Neural cell (in vitro differentiated cells): ENCODE data around the gene YPEL4. TPM values are rescaled to one million over a fixed set of nuclear protein-coding genes. Genes with fewer than 3 reads are reported as not detected.

Source experiments
- H2AFZ ChIP-seq: fragments of 200-600, 300-800 bp; sonication (generic), shearing (Covaris generic); 2 replicates; pipeline ENCODE4 v1.6.0; 2014; ENCODE audit warnings: low read depth, mild to moderate bottlenecking, antibody characterized with exemption, low read length, moderate library complexity
- H3F3A ChIP-seq: fragments of 200-600 bp; shearing (Covaris generic); 2 replicates; pipeline ENCODE4 v1.6.1; 2016; ENCODE audit warnings: mild to moderate bottlenecking, moderate library complexity, mixed read lengths, antibody characterized with exemption, low read length; ENCODE audit not compliant: insufficient read depth, poor library complexity, severe bottlenecking
- H3K27ac ChIP-seq: fragments of 200-600, 300-800 bp; sonication (generic), shearing (Covaris generic); 2 replicates; pipeline ENCODE4 v1.5.1; 2014; ENCODE audit warnings: mild to moderate bottlenecking, low read length, moderate library complexity
- H3K27me3 ChIP-seq: fragments of 300-800, 200-600 bp; sonication (generic), shearing (Covaris generic); 2 replicates; pipeline ENCODE4 v1.6.0; 2014; ENCODE audit warnings: mild to moderate bottlenecking, low read depth, low read length, moderate library complexity; ENCODE audit not compliant: insufficient read depth
- H3K36me3 ChIP-seq: fragments of 300-800, 200-600 bp; sonication (generic), shearing (Covaris generic); 2 replicates; pipeline ENCODE4 v1.5.1; 2014; ENCODE audit warnings: mild to moderate bottlenecking, antibody characterized with exemption, low read length, moderate library complexity; ENCODE audit not compliant: insufficient read depth
- H3K4me2 ChIP-seq: fragments of 300-800, 200-600 bp; sonication (generic), shearing (Covaris generic); 2 replicates; pipeline ENCODE4 v1.6.0; 2014; ENCODE audit warnings: mild to moderate bottlenecking, low read length
- H3K4me3 ChIP-seq: fragments of 300-800, 200-600 bp; sonication (generic), shearing (Covaris generic); 2 replicates; pipeline ENCODE4 v1.5.1; 2014; ENCODE audit warnings: mild to moderate bottlenecking, low read length, moderate library complexity
- H3K79me2 ChIP-seq: fragments of 200-600 bp; shearing (Covaris generic); replicated peaks from 2 replicates; pipeline ENCODE4 v1.6.0; 2014; ENCODE audit warnings: mild to moderate bottlenecking, low read length, moderate library complexity; ENCODE audit not compliant: insufficient read depth
- H3K9ac ChIP-seq: fragments of 300-800, 200-600 bp; sonication (generic), shearing (Covaris generic); 2 replicates; pipeline ENCODE4 v1.6.1; 2016; ENCODE audit warnings: mild to moderate bottlenecking, low read length, mixed read lengths
- H3K9me2 ChIP-seq: fragments of 200-600 bp; shearing (Covaris generic); 2 replicates; pipeline ENCODE4 v1.6.1; 2016; ENCODE audit warnings: mild to moderate bottlenecking, low read length, mixed read lengths; ENCODE audit not compliant: insufficient read depth
- H3K9me3 ChIP-seq: fragments of 200-600, 300-800 bp; sonication (generic), shearing (Covaris generic); 2 replicates; pipeline ENCODE4 v1.6.1; 2016; ENCODE audit warnings: mild to moderate bottlenecking, mixed run types, low read length, moderate library complexity, mixed read lengths
- H4K20me1 ChIP-seq: fragments of 200-600 bp; shearing (Covaris generic); 2 replicates; pipeline ENCODE4 v1.6.1; 2016; ENCODE audit warnings: mild to moderate bottlenecking, mixed run types; ENCODE audit not compliant: insufficient read depth
- CTCF ChIP-seq: fragments of 450-650 bp; IDR thresholded peaks from 2 replicates; pipeline ENCODE4 v1.5.1; 2014; ENCODE audit warnings: antibody characterized with exemption, mild to moderate bottlenecking, moderate library complexity; ENCODE audit not compliant: poor library complexity, severe bottlenecking
- EP300 ChIP-seq: fragments of 450-650 bp; conservative IDR thresholded peaks from 2 replicates; pipeline ENCODE4 v1.6.1; 2014; ENCODE audit warnings: antibody characterized with exemption, mild to moderate bottlenecking, moderate library complexity; ENCODE audit not compliant: poor library complexity, severe bottlenecking
- EZH2 ChIP-seq: fragments of 200-600, 300-800 bp; shearing (Covaris generic), sonication (generic); IDR thresholded peaks from 2 replicates; pipeline ENCODE4 v1.6.1; 2014; ENCODE audit warnings: antibody characterized with exemption, low read length, borderline replicate concordance, mild to moderate bottlenecking; ENCODE audit not compliant: insufficient read depth, poor library complexity, severe bottlenecking
- MXI1 ChIP-seq: fragments of 450-650 bp; conservative IDR thresholded peaks from 2 replicates; pipeline ENCODE4 v1.6.1; 2014; ENCODE audit warnings: antibody characterized with exemption, mild to moderate bottlenecking; ENCODE audit not compliant: poor library complexity, severe bottlenecking
- POLR2AphosphoS5 ChIP-seq: IDR thresholded peaks from 2 replicates; pipeline ENCODE4 v1.6.1; 2012
- RAD21 ChIP-seq: fragments of 450-650 bp; conservative IDR thresholded peaks from 2 replicates; pipeline ENCODE4 v1.6.1; 2014; ENCODE audit warnings: antibody characterized with exemption, mild to moderate bottlenecking, moderate library complexity
- REST ChIP-seq: IDR thresholded peaks from 2 replicates; pipeline ENCODE4 v1.6.1; 2012; ENCODE audit warnings: borderline replicate concordance
- SMC3 ChIP-seq: fragments of 450-650 bp; conservative IDR thresholded peaks from 2 replicates; pipeline ENCODE4 v1.6.1; 2014; ENCODE audit warnings: antibody characterized with exemption, mild to moderate bottlenecking, moderate library complexity; ENCODE audit not compliant: poor library complexity
- TAF1 ChIP-seq: IDR thresholded peaks from 2 replicates; pipeline ENCODE4 v1.6.1; 2012; ENCODE audit warnings: low read depth
- polyA plus RNA-seq: library from polyadenylated mRNA; depleted of rRNA; stranded (reverse); fragments of >200 nt; gene quantifications from 2 replicates; pipeline ENCODE4 v1.2.3, GENCODE V29; 2014

YPEL4 gene
- polyA plus RNA-seq, 1 donor from 2014 or later, result 18.4 TPM

- H3K9ac ChIP-seq, result no peak overlapping the region
- no peak overlapping the region for H3K4me2 ChIP-seq
- no peaks in the 10 kb centered on the region for H3K9me2 ChIP-seq
- no peaks in the 10 kb centered on the region for H3K36me3 ChIP-seq
- H2AFZ ChIP-seq, result no peak overlapping the region
- no peak overlapping the region for H3K4me3 ChIP-seq
- TF ChIP-seq EP300 (no peak), CTCF (no peak), TAF1 (no peak), REST (no peak), SMC3 (no peak), POLR2AphosphoS5 (no peak), EZH2 (no peak), RAD21 (no peak), MXI1 (no peak)
- no peaks in the 10 kb centered on the region for H3F3A ChIP-seq
- no peak overlapping the region for H3K27ac ChIP-seq
- no peaks in the 10 kb centered on the region for H4K20me1 ChIP-seq
- no peaks in the 10 kb centered on the region for H3K79me2 ChIP-seq
- H3K9me3 ChIP-seq, result no peaks in the 10 kb centered on the region
- no peaks in the 10 kb centered on the region for H3K27me3 ChIP-seq
Measured at GRCh38 chr11:57624864-57625263, 24.8 kb downstream of the YPEL4 start.

- TF ChIP-seq CTCF (no peak), EP300 (no peak), MXI1 (no peak), SMC3 (no peak), RAD21 (no peak), EZH2 (no peak), REST (no peak), TAF1 (no peak), POLR2AphosphoS5 (no peak)
- Histone ChIP-seq H3K27ac (no peak overlapping the region), H3K4me2 (no peak overlapping the region), H4K20me1 (no peaks in the 10 kb centered on the region), H3K4me3 (no peak overlapping the region), H3K27me3 (no peaks in the 10 kb centered on the region), H3F3A (no peaks in the 10 kb centered on the region), H3K9me3 (no peaks in the 10 kb centered on the region), H3K9me2 (no peaks in the 10 kb centered on the region), H3K79me2 (no peaks in the 10 kb centered on the region), H3K36me3 (no peaks in the 10 kb centered on the region), H3K9ac (no peak overlapping the region), H2AFZ (no peak overlapping the region)
Measured at GRCh38 chr11:57622263-57622662, 27.4 kb downstream of the YPEL4 start.
